CD4-positive, alpha-beta T cell treated with Interleukin-10 for 1 hour (primary cell): Measurements from ENCODE around the gene KIF1A.
A peak's percentile ranks its signal among the peaks of the same experiment; 100 is the strongest.

Experiments used
- DNase-seq: peaks from one replicate; pipeline ENCODE4 v3.0.0-alpha.2; 2020

Gene KIF1A

GRCh38 chr2:240819858-240820606, at the start of gene KIF1A:
TSS of gene KIF1A (minus strand) at chr2:240820219. CDS start at chr2:240797752, 22,467 bp downstream.
- no peak for DNase-seq

- DNase-seq, result no peak
These were observed 49.3 kb upstream of the KIF1A start for GRCh38 chr2:240869109-240869955.

- DNase-seq, result no peak
These were observed 48.5 kb upstream of the KIF1A start, which contains the start of gene AGXT for GRCh38 chr2:240868286-240869108. TSS of gene AGXT (plus strand) at chr2:240868824. CDS start at chr2:240868866, 42 bp downstream.

GRCh38 chr2:240865391-240865790, 45.4 kb upstream of the KIF1A start:
- no peak for DNase-seq

- no peak for DNase-seq
These were observed 44.5 kb upstream of the KIF1A start for GRCh38 chr2:240864475-240864874.

- no peak for DNase-seq
These were observed 41.5 kb upstream of the KIF1A start for GRCh38 chr2:240861547-240861946.

GRCh38 chr2:240858871-240859270, 38.9 kb upstream of the KIF1A start:
- no peak for DNase-seq

GRCh38 chr2:240858321-240858720, 38.3 kb upstream of the KIF1A start:
- DNase-seq, result no peak

- no peak for DNase-seq
These were observed 37.3 kb upstream of the KIF1A start for GRCh38 chr2:240857039-240858008.

GRCh38 chr2:240856151-240856980, 36.3 kb upstream of the KIF1A start:
- DNase-seq, result no peak

GRCh38 chr2:240855670-240856069, 35.7 kb upstream of the KIF1A start:
- no peak for DNase-seq

- no peak for DNase-seq
These were observed 32.8 kb upstream of the KIF1A start for GRCh38 chr2:240852671-240853314.

GRCh38 chr2:240851078-240851991, 31.3 kb upstream of the KIF1A start:
- peak; percentile 82 for DNase-seq

GRCh38 chr2:240850756-240851077, 30.7 kb upstream of the KIF1A start:
- no peak for DNase-seq

- DNase-seq, result no peak
These were observed 30.0 kb upstream of the KIF1A start for GRCh38 chr2:240850026-240850425.

GRCh38 chr2:240848900-240849680, 29.1 kb upstream of the KIF1A start:
- DNase-seq, result no peak

- no peak for DNase-seq
These were observed 27.8 kb upstream of the KIF1A start for GRCh38 chr2:240847817-240848216.

- no peak for DNase-seq
These were observed 27.0 kb upstream of the KIF1A start for GRCh38 chr2:240846873-240847595.
